Stimulated activated CD8-positive, alpha-beta memory T cell treated with anti-CD3 and anti-CD28 coated beads, Interleukin-12 subunit alpha, Interleukin-12 subunit beta, amount 100 ng/mL, for 24 hours (primary cell): ENCODE measurements around the gene CCNL2.

Experiments
- DNase-seq: peaks from one replicate; pipeline ENCODE4 v3.0.0-alpha.2; 2020; ENCODE audit errors: extremely low read depth

CCNL2 gene

DNA sequence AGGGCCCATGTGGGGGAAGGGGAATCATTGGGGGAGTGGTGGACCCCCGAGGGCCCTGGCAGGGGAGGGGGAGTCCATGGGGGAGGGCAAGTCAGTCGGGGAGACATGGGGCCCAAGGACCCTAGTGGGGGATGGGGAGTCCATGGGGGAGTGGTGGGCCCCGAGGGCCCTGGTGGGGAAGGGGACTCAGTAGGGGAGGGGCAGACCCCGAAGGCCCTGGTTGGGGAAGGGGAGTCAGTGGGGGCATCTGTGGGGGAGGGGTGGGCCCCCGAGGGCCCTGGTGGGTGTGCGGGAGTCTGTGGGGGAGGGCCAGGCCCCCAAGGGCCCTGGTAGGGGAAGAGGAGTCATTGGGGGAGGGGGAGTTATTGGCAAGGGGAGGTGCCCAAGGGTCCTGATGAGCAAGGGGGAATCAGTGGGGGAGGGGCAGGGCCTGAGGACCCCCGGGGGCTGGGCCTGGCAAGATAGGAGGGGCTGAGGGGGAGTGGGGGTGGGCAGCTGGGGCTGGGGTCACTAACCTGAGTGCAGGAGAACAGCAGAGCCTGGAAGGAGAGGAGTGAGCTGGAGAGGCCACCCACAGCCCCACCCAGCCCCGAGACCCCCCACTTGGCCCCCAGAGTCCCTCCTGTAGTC is 42.9 kb downstream of the CCNL2 start:
- DNase-seq: no peak

DNA sequence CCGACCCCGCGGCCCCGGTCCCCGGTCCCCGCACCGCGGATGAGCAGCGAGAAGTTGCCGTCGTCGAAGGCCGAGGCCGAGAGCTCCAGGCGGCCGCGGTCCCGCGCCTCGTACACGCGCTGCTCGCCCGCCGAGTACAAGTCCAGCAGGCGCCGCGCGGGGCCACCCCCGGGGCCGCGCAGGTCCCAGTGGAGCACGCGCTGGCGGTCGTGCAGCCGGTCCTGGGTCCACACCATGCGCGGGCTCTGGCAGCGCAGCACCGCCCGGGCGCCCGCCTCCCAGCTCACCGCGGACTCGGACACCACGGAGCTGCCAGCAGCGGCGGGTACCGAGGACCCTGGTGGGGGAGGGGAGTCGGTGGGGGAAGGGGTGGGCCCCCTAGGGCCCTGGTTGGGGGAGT is 43.7 kb downstream of the CCNL2 start:
- DNase-seq: no peak

GRCh38 chr1:1354271-1355247 is 44.6 kb downstream of the CCNL2 start:
- no peak for DNase-seq

DNA sequence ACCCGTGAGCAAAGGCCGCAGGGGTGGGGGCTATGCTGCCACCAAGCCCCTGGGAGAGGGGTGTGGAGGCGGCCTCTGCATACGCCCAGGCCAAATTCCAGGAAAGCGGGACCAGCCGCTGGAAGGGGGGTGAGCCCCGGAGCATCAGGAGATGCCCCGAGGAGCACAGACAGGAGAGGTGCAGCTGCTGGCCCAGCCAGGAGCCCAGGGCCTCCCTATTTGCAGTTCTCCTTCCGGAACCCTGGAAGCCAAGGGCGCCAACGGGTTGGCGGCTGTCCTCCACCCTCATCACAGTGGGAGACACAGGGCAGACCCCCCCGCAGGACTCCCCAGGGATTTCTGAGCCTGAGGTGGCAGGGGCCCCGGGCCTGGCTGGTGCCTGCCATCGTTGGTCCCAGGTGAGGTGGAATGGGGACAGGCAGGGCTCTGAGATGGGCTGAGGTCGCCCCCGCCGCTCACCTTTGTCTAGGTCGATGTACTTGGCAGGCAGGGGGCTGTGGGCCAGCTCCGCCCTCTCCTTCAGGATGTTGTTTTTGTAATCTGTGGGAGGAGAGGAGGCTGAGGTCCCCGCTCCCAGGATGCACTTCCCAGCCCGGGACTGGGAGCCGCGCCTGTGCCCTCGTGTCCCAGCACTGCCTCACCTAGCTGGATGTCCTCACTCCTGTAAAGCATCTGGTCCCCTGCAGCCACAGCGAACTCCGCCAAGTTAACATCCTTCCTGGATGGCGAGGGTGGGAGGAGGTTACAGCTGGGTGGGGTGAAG is 45.6 kb downstream of the CCNL2 start:
- DNase-seq: no peak

GRCh38 chr1:1352786-1353388 is 46.2 kb downstream of the CCNL2 start:
- DNase-seq: no peak

GRCh38 chr1:1351511-1352427 is 47.4 kb downstream of the CCNL2 start:
- no peak for DNase-seq

GRCh38 chr1:1349256-1350012 is 49.7 kb downstream of the CCNL2 start, which contains the start of gene DVL1:
Gene DVL1, minus strand, starts transcription at chr1:1349418. Its CDS starts 353 bp downstream, at chr1:1349065.
- DNase-seq: peak; percentile 31

DNA sequence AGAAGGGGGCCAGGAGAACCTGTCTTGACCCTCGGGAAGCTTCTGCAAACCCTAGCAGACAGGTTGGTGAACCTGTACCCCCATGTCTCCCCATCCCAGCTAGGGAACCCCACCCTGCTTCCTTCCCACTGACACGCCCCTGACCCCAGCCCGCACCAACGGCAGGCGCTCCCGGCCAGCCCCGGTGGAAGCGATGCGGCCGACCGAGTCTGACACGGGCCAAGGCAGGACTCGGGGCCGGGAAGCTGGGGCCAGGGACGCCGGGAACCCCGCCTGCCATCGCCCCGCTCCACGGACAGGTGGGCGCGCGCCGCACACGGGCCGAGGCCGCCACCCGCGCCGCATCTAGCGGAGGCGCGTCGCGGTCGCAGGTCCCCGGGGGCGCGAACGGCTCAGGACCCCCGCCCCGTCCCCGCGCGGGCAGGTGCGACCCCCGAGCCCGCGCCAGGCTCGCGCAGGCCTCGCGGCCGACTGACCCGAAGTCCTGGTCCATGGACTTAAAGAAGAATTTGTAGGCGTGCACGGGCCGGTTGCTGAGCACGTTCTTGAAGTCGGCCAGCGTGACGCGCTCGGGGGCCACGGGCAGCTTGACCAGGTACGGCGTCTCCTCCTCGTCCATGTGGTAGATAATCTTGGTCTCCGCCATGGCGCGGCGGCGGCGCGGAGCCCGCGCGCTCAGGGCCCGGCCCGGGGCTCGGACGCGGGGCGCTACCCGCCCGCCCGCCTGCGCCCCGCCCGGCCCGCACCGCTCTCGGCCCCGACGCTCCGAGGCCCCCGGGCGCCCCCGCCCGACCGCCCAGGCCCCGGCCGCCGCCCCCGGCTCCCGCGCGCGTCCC is 50.5 kb downstream of the CCNL2 start:
- no peak for DNase-seq

- no peak for DNase-seq
Measured at GRCh38 chr1:1347663-1348419, 51.3 kb downstream of the CCNL2 start.

GRCh38 chr1:1347026-1347595 is 52.0 kb downstream of the CCNL2 start:
- DNase-seq: no peak

- no peak for DNase-seq
Measured at GRCh38 chr1:1346501-1346890, 52.6 kb downstream of the CCNL2 start.

DNA sequence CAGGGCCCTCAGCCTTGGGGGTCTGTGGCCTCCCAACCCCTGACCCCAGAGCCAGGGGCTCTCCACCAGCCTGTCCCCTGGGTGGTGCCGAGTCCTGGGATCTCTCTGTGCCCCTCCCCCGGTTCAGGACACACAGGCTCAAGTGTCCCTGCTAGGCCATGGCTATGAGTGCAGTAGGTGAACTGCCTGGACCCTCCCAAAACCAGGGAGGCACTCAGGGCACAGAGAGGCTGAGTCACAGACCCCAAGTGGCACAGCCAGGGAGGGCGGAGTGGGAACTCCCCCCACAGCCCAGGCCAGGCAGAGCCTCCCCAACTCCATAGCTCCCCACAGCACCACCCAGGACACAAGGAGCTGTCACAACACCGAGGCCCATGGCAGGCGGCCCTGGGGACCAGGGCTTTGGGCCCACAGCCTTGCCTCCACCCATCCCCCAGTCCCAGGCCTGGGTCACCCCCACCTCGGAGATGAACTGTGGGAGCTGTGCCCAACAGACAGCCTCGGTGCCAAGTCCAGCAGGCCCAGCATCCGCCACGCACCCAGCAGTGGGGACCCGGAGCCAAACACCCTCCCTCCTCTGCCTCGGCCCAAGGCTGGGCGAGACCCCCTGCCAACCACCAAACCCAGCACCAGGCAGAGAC is 53.2 kb downstream of the CCNL2 start:
- no peak for DNase-seq

DNA sequence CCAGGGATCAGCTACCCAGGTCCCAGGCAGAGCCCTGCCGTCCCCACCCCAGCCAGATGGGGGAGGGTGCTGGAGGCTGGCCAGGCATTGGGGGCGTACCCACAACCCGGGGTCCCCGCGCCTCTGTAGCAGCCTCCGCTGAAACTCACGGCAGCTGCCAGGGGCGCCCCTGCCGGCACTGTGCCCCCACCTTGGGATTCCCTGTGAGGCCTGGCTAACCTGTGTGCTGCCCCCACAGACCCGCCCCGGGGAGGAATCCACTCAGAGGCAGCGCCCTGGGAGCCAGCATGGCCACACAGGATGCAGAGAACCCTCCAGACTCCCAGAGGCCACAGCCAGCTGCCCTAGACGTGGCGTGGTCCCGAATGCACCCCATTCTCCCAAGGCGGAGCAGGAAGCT is 53.8 kb downstream of the CCNL2 start:
- no peak for DNase-seq

DNA sequence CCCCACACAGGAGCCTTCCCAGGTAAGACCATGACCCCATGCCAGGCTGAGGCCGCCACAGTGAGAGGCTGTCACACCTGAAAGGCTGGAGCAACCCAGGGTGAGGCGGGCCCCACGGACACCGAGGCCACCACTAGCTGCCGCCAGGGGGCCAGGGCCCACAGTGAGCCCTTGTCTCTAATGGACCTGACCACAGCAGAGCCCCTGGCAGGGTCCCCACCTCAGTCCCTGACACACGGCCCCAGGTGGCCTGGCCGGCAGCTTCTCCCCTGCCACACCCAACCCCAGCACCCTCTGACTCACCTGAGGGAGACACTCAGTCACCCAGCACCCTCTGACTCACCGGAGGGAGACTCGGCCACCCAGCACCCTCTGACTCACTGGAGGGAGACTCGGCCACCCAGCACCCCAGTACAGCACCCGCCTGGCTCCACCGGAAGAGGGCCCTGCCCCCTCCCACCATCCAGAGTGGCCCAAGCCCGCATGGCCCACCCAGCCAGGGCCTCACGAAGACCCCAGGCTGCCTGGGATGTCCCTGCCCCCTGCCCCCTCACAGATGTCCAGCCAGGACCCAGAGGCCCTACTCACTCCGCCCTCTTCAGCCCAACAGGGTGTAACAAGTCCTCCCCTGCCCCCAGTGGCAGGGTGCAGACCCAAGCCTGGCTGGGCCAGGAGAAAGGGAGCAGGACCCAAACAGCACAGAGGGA is 54.3 kb downstream of the CCNL2 start:
- DNase-seq: peak; percentile 26

DNA sequence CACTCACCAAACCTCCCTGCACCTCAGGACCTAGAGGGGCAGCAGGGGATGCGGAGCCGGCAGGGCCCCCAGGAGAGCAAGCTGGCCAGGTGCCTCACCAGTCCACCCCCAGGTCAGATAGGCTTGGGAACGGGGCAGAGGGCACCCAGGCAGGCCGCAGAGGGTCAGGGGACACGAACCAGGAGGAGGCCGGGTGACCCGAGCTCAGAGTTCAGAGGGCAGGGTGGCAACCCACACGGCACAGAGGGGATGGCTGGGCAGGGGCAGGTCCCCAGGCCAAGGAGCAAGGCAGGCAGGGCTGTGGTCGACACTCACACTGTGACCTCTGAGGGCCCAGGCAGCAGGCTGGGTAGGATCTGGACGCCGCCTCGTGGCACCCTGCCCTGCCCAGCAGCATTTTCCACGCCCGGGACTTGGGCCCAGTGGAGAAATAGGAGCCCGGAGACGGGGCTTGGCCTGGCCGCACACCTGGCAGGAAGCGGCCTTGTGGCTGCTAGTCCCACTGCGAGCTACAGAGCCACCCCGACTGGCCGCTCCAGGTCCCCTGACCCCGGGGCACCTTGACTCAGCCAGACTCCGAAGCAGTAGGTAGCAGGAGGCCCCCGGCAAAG is 55.2 kb downstream of the CCNL2 start:
- DNase-seq: no peak

- no peak for DNase-seq
Measured at GRCh38 chr1:1342584-1343115, 56.5 kb downstream of the CCNL2 start.
